Measurements from ENCODE around the gene SLC2A4RG. TPM values are rescaled to one million over a fixed set of nuclear protein-coding genes. Genes with fewer than 3 reads are reported as not detected.

SLC2A4RG gene
- total RNA-seq, 2 experiments from 2014 or later: 38.5 to 39.8 TPM

- H3K9me3 Mint-ChIP-seq: no peaks in the 10 kb centered on the region
- H3K4me1 Mint-ChIP-seq (ENCODE audit: low read depth): peaks cover 16% of the 10 kb centered on the region
- peak overlapping the region; percentile 52 for H3K4me3 Mint-ChIP-seq
- CTCF ChIA-PET: interaction anchor here (0.8 to 1.1 kb wide), 4 partner anchors 33 to 215 kb away, joined by 3 to 4 read pairs (median 4); partner anchors contain the start of genes ARFRP1, UCKL1 and ZGPAT
- H3K27ac Mint-ChIP-seq: no peak overlapping the region
- H3K27me3 Mint-ChIP-seq: no peaks in the 10 kb centered on the region
- DNase-seq: peak; percentile 62
- ATAC-seq: peak; percentile 8
- no peak for TF ChIP-seq CTCF (IDR thresholded peaks at IDR 0.05)
- POLR2A ChIA-PET: interaction anchor here (1.2 to 2.2 kb wide), 5 partner anchors 8 to 83 kb away, joined by 4 to 8 read pairs (median 6); partner anchors contain the start of gene RTEL1
- intact Hi-C loops (cut with micrococcal nuclease): no loop called here
- H3K36me3 Mint-ChIP-seq (ENCODE audit: low read depth): peaks cover 5% of the 10 kb centered on the region
Measured at GRCh38 chr20:63740627-63741353, 1.2 kb downstream of the SLC2A4RG start.

GRCh38 chr20:63741354-63741675 lies 1.7 kb downstream of the SLC2A4RG start:
- Mint-ChIP-seq H3K36me3 (ENCODE audit: low read depth) (peaks cover under 1% of the 10 kb centered on the region), H3K4me1 (ENCODE audit: low read depth) (peaks cover 11% of the 10 kb centered on the region), H3K27ac (no peak overlapping the region)

GRCh38 chr20:63741676-63742380 lies 2.3 kb downstream of the SLC2A4RG start:
- CTCF ChIA-PET: interaction anchor here (0.7 kb wide), 1 partner anchor 35 kb away, joined by 3 read pairs; no protein-coding TSS in a partner anchor
- peaks cover 6% of the 10 kb centered on the region for H3K4me1 Mint-ChIP-seq (ENCODE audit: low read depth)
- ATAC-seq (no peak), DNase-seq (no peak)
- no peaks in the 10 kb centered on the region for H3K27me3 Mint-ChIP-seq
- no peaks in the 10 kb centered on the region for H3K9me3 Mint-ChIP-seq
- H3K36me3 Mint-ChIP-seq (ENCODE audit: low read depth): no peaks in the 10 kb centered on the region
- intact Hi-C loops (cut with micrococcal nuclease): no loop called here
- no peak overlapping the region for H3K27ac Mint-ChIP-seq
- POLR2A ChIA-PET: interaction anchor here (1.0 to 1.6 kb wide), 5 partner anchors 8 to 43 kb away, joined by 3 to 8 read pairs (median 4); no protein-coding TSS in a partner anchor
- H3K4me3 Mint-ChIP-seq: peak overlapping the region; percentile 52
- no peak for TF ChIP-seq CTCF (IDR thresholded peaks at IDR 0.05)

More at GRCh38 chr20:63741354-63741675, 1.7 kb downstream of the SLC2A4RG start:
- POLR2A ChIA-PET: interaction anchor here (1.2 to 1.6 kb wide), 4 partner anchors 7 to 42 kb away, joined by 4 to 8 read pairs (median 6); no protein-coding TSS in a partner anchor
- CTCF ChIA-PET: interaction anchor here (0.7 to 1.1 kb wide), 3 partner anchors 34 to 215 kb away, joined by 3 to 4 read pairs (median 3); partner anchors contain the start of gene UCKL1
- no peak for TF ChIP-seq CTCF (IDR thresholded peaks at IDR 0.05)
- Mint-ChIP-seq H3K27me3 (no peaks in the 10 kb centered on the region), H3K9me3 (no peaks in the 10 kb centered on the region), H3K4me3 (peak overlapping the region; percentile 52)
- no peak for ATAC-seq
- intact Hi-C loops (cut with micrococcal nuclease): no loop called here
- DNase-seq: no peak

- ATAC-seq (no peak), DNase-seq (no peak)
- ChIA-PET CTCF (no interaction called here), POLR2A (interaction anchor here (1.0 to 1.1 kb wide), 2 partner anchors 16 to 34 kb away, joined by 3 to 4 read pairs; no protein-coding TSS in a partner anchor)
- Mint-ChIP-seq H3K27ac (no peak overlapping the region), H3K4me1 (ENCODE audit: low read depth) (peaks cover 1% of the 10 kb centered on the region), H3K27me3 (no peaks in the 10 kb centered on the region), H3K9me3 (no peaks in the 10 kb centered on the region), H3K36me3 (ENCODE audit: low read depth) (no peaks in the 10 kb centered on the region), H3K4me3 (no peak overlapping the region)
- intact Hi-C loops (cut with micrococcal nuclease): no loop called here
- TF ChIP-seq CTCF (IDR thresholded peaks at IDR 0.05): no peak
Measured at GRCh38 chr20:63742381-63743024, 2.9 kb downstream of the SLC2A4RG start.

Measured in activated CD8-positive, alpha-beta T cell treated with anti-CD3 and anti-CD28 coated beads for 36 hours (primary cell).